ENCODE measurements around the gene LINC00237.

The LINC00237 gene

GRCh38 chr20:21106171-21107017 is at the start of gene LINC00237:
TSS of gene LINC00237 (minus strand) at chr20:21106358.
- DNase-seq: no peak

GRCh38 chr20:21155268-21155667 is 49.1 kb upstream of the LINC00237 start:
- no peak for DNase-seq

- no peak for DNase-seq
Measured at GRCh38 chr20:21154692-21155091, 48.5 kb upstream of the LINC00237 start.

- no peak for DNase-seq
Measured at GRCh38 chr20:21151791-21152190, 45.6 kb upstream of the LINC00237 start.

GRCh38 chr20:21149344-21149743 is 43.2 kb upstream of the LINC00237 start:
- DNase-seq: no peak

GRCh38 chr20:21147593-21147992 is 41.4 kb upstream of the LINC00237 start:
- no peak for DNase-seq

- no peak for DNase-seq
Measured at GRCh38 chr20:21146215-21146614, 40.1 kb upstream of the LINC00237 start.

GRCh38 chr20:21145424-21145823 is 39.3 kb upstream of the LINC00237 start:
- no peak for DNase-seq

- no peak for DNase-seq
Measured at GRCh38 chr20:21143194-21143890, 37.2 kb upstream of the LINC00237 start.

- DNase-seq: no peak
Measured at GRCh38 chr20:21141825-21142224, 35.7 kb upstream of the LINC00237 start.

GRCh38 chr20:21139881-21140566 is 33.9 kb upstream of the LINC00237 start:
- no peak for DNase-seq

GRCh38 chr20:21137078-21137477 is 30.9 kb upstream of the LINC00237 start:
- no peak for DNase-seq

- DNase-seq: no peak
Measured at GRCh38 chr20:21136015-21136732, 30.0 kb upstream of the LINC00237 start.

GRCh38 chr20:21134883-21135493 is 28.8 kb upstream of the LINC00237 start:
- DNase-seq: no peak

- DNase-seq: no peak
Measured at GRCh38 chr20:21133917-21134622, 27.9 kb upstream of the LINC00237 start.

GRCh38 chr20:21133404-21133803 is 27.2 kb upstream of the LINC00237 start:
- no peak for DNase-seq

GRCh38 chr20:21129861-21130260 is 23.7 kb upstream of the LINC00237 start:
- DNase-seq: no peak

GRCh38 chr20:21127201-21127981 is 21.2 kb upstream of the LINC00237 start:
- no peak for DNase-seq

GRCh38 chr20:21126581-21126870 is 20.4 kb upstream of the LINC00237 start:
- DNase-seq: no peak

- DNase-seq: peak; percentile 89
Measured at GRCh38 chr20:21125849-21126580, 19.9 kb upstream of the LINC00237 start, which contains the start of gene KIZ. TSS of gene KIZ (plus strand) at chr20:21126082. CDS start at chr20:21126116, 34 bp downstream.
